GM19025 (cell line): ENCODE results near the gene RPRD1A.
"Not testable (repeated sequence)": the region's sequence is repeated elsewhere in the genome, so short reads cannot be mapped to it uniquely, and the experiment has no call there.

Experiments used
- ATAC-seq: cut with Tn5 transposase; IDR thresholded peaks from one replicate; pipeline ENCODE4 v1.9.1; 2021; ENCODE audit warnings: mild to moderate bottlenecking, low read depth, moderate library complexity; ENCODE audit not compliant: unreplicated experiment

RPRD1A gene

GRCh38 chr18:36034299-36034895, 33.0 kb downstream of the RPRD1A start:
- no peak for ATAC-seq

- ATAC-seq: no peak
Observed at GRCh38 chr18:36031903-36032302, 35.5 kb downstream of the RPRD1A start.

GRCh38 chr18:36031407-36031806, 36.0 kb downstream of the RPRD1A start:
- ATAC-seq: no peak

GRCh38 chr18:36028859-36029258, 38.5 kb downstream of the RPRD1A start:
- ATAC-seq: no peak

- ATAC-seq: no peak
Observed at GRCh38 chr18:36025025-36025424, 42.3 kb downstream of the RPRD1A start.

- ATAC-seq: not testable (repeated sequence)
Observed at GRCh38 chr18:36024241-36024640, 43.1 kb downstream of the RPRD1A start.

GRCh38 chr18:36023336-36023735, 44.0 kb downstream of the RPRD1A start:
- no peak for ATAC-seq

GRCh38 chr18:36020174-36020711, 47.1 kb downstream of the RPRD1A start:
- ATAC-seq: no peak

GRCh38 chr18:36017232-36017631, 50.1 kb downstream of the RPRD1A start:
- no peak for ATAC-seq

- peak; percentile 88 for ATAC-seq
Observed at GRCh38 chr18:36015629-36016028, 51.7 kb downstream of the RPRD1A start.

GRCh38 chr18:36012891-36013290, 54.5 kb downstream of the RPRD1A start:
- no peak for ATAC-seq

- ATAC-seq: no peak
Observed at GRCh38 chr18:36009214-36009613, 58.1 kb downstream of the RPRD1A start.

- no peak for ATAC-seq
Observed at GRCh38 chr18:36006997-36007396, 60.4 kb downstream of the RPRD1A start.

- ATAC-seq: no peak
Observed at GRCh38 chr18:35999925-36000324, 67.4 kb downstream of the RPRD1A start.

- ATAC-seq: no peak
Observed at GRCh38 chr18:35998967-35999366, 68.4 kb downstream of the RPRD1A start.

- no peak for ATAC-seq
Observed at GRCh38 chr18:35993013-35993412, 74.3 kb downstream of the RPRD1A start.

GRCh38 chr18:35991696-35992095, 75.7 kb downstream of the RPRD1A start:
- no peak for ATAC-seq

- no peak for ATAC-seq
Observed at GRCh38 chr18:35983818-35984217, 83.5 kb downstream of the RPRD1A start.

- no peak for ATAC-seq
Observed at GRCh38 chr18:35983147-35983546, 84.2 kb downstream of the RPRD1A start.

GRCh38 chr18:35982409-35983114, 84.8 kb downstream of the RPRD1A start:
- no peak for ATAC-seq

GRCh38 chr18:35979112-35979511, 88.2 kb downstream of the RPRD1A start:
- no peak for ATAC-seq

- ATAC-seq: no peak
Observed at GRCh38 chr18:35974181-35974580, 93.2 kb downstream of the RPRD1A start.
